Measurements from ENCODE around the gene NOXO1.

NOXO1 gene

GRCh38 chr16:2009791-2010510, 28.7 kb upstream of the NOXO1 start, which contains the start of gene ZNF598:
Gene ZNF598 (minus strand): TSS chr16:2009821.
- DNase-seq, result peak; percentile 70

GRCh38 chr16:2009164-2009711, 28.0 kb upstream of the NOXO1 start:
- DNase-seq, result no peak

- no peak for DNase-seq
Observed at GRCh38 chr16:2008631-2009163, 27.4 kb upstream of the NOXO1 start.

GRCh38 chr16:2008009-2008526, 26.8 kb upstream of the NOXO1 start:
- DNase-seq, result no peak

GRCh38 chr16:2007081-2007836, 26.0 kb upstream of the NOXO1 start:
- DNase-seq, result no peak

- DNase-seq, result no peak
Observed at GRCh38 chr16:2006317-2006716, 25.0 kb upstream of the NOXO1 start.

- no peak for DNase-seq
Observed at GRCh38 chr16:2005646-2006045, 24.4 kb upstream of the NOXO1 start.

- DNase-seq, result no peak
Observed at GRCh38 chr16:2004795-2005517, 23.7 kb upstream of the NOXO1 start.

- peak; percentile 82 for DNase-seq
Observed at GRCh38 chr16:2003827-2004641, 22.8 kb upstream of the NOXO1 start.

- DNase-seq, result no peak
Observed at GRCh38 chr16:2003231-2003826, 22.1 kb upstream of the NOXO1 start.

- DNase-seq, result no peak
Observed at GRCh38 chr16:2002406-2003230, 21.3 kb upstream of the NOXO1 start.

- no peak for DNase-seq
Observed at GRCh38 chr16:2001456-2002355, 20.4 kb upstream of the NOXO1 start.

- DNase-seq, result no peak
Observed at GRCh38 chr16:2001035-2001434, 19.8 kb upstream of the NOXO1 start.

- DNase-seq, result no peak
Observed at GRCh38 chr16:1999866-2000514, 18.7 kb upstream of the NOXO1 start.

- no peak for DNase-seq
Observed at GRCh38 chr16:1998852-1999801, 17.9 kb upstream of the NOXO1 start.

- DNase-seq, result no peak
Observed at GRCh38 chr16:1998360-1998835, 17.1 kb upstream of the NOXO1 start.
